Parathyroid adenoma (tissue), 2 donors: ENCODE data around the gene ZNF526.

Experiments used
- H2AFZ ChIP-seq: fragments of 300-600 bp; sonication (generic); one replicate; pipeline ENCODE4 v1.7.0; 2017; ENCODE audit warnings: antibody characterized with exemption, mild to moderate bottlenecking
- H3K27ac ChIP-seq: fragments of 300-600 bp; sonication (generic); one replicate; pipeline ENCODE4 v1.7.0; 2017
- H3K27me3 ChIP-seq: fragments of 300-600 bp; sonication (generic); one replicate; pipeline ENCODE4 v1.7.0; 2017; ENCODE audit warnings: low read length; ENCODE audit not compliant: control insufficient read depth, insufficient read depth
- H3K36me3 ChIP-seq: fragments of 300-600 bp; sonication (generic); one replicate; pipeline ENCODE4 v1.7.0; 2017; ENCODE audit warnings: low read length; ENCODE audit not compliant: control insufficient read depth, insufficient read depth
- H3K4me1 ChIP-seq: fragments of 300-600 bp; sonication (generic); one replicate; pipeline ENCODE4 v1.7.0; 2017; ENCODE audit warnings: control low read depth
- H3K4me2 ChIP-seq: fragments of 300-600 bp; sonication (generic); one replicate; pipeline ENCODE4 v1.7.0; 2017; ENCODE audit warnings: low read length
- H3K4me3 ChIP-seq: fragments of 300-600 bp; sonication (generic); one replicate; pipeline ENCODE4 v1.7.0; 2017; ENCODE audit warnings: low read depth, low read length
- H3K79me2 ChIP-seq: fragments of 300-600 bp; sonication (generic); one replicate; pipeline ENCODE4 v1.7.0; 2017; ENCODE audit warnings: control low read depth
- H3K9ac ChIP-seq: fragments of 300-600 bp; sonication (generic); one replicate; pipeline ENCODE4 v1.7.0; 2017; ENCODE audit warnings: mild to moderate bottlenecking
- H3K9me3 ChIP-seq: fragments of 300-600 bp; sonication (generic); one replicate; pipeline ENCODE4 v1.7.0; 2017; ENCODE audit warnings: low read length; ENCODE audit not compliant: control insufficient read depth
- TF ChIP-seq, protein P1 (sequence below): fragments of 300-600 bp; sonication (generic); IDR thresholded peaks from one replicate; pipeline ENCODE4 v1.7.0; 2017; ENCODE audit warnings: antibody characterized with exemption, mild to moderate bottlenecking
- donor health status: primary hyperparathyroidism.

ZNF526 gene

DNA sequence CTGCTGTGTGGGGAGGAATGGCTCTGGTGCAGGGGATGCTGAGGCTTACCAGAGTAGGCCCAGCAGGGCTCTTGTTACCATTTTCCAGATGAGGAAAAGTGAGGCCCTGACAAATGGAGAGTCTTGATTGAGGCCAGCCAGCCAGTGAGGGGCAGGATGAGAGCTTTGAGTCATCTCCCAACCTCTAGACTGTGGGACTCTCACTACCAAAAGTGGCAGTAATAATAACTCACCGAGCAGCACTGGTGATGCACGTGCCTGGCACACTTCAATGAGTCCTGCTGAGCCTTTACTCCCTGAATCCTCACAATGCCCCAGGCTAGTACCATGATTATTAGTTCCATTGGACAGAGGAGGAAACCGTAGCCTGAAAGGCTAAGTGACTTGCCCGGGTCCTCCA, 56.7 kb downstream of the ZNF526 start:
- H3K9ac ChIP-seq = no peak overlapping the region

More for the DNA sequence above, 56.7 kb downstream of the ZNF526 start:
- H3K4me2 ChIP-seq = no peak overlapping the region
- TF ChIP-seq, protein P1, sequence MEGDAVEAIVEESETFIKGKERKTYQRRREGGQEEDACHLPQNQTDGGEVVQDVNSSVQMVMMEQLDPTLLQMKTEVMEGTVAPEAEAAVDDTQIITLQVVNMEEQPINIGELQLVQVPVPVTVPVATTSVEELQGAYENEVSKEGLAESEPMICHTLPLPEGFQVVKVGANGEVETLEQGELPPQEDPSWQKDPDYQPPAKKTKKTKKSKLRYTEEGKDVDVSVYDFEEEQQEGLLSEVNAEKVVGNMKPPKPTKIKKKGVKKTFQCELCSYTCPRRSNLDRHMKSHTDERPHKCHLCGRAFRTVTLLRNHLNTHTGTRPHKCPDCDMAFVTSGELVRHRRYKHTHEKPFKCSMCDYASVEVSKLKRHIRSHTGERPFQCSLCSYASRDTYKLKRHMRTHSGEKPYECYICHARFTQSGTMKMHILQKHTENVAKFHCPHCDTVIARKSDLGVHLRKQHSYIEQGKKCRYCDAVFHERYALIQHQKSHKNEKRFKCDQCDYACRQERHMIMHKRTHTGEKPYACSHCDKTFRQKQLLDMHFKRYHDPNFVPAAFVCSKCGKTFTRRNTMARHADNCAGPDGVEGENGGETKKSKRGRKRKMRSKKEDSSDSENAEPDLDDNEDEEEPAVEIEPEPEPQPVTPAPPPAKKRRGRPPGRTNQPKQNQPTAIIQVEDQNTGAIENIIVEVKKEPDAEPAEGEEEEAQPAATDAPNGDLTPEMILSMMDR = no peak
- peaks cover 28% of the 10 kb centered on the region for H3K4me1 ChIP-seq
- peaks cover 46% of the 10 kb centered on the region for H3K79me2 ChIP-seq
- no peak overlapping the region for H3K27ac ChIP-seq
- no peaks in the 10 kb centered on the region for H3K27me3 ChIP-seq
- no peak overlapping the region for H3K4me3 ChIP-seq
- H3K36me3 ChIP-seq = no peaks in the 10 kb centered on the region
- H2AFZ ChIP-seq = no peak overlapping the region
- H3K9me3 ChIP-seq = no peaks in the 10 kb centered on the region
